Fibroblast of skin of left biceps (primary cell): Measurements from ENCODE around the gene CFAP73.

Experiments used
- DNase-seq, 2 experiments: peaks; one replicate each; pipeline ENCODE4 v3.0.0-alpha.2; 2013; ENCODE audit warnings: low read depth in 2 of 2

CFAP73 gene

GRCh38 chr12:113119980-113120669, 29.4 kb upstream of the CFAP73 start:
- no peak for DNase-seq

- no peak for DNase-seq
Observed at GRCh38 chr12:113120670-113121370, 28.7 kb upstream of the CFAP73 start.

GRCh38 chr12:113127791-113128199, 21.7 kb upstream of the CFAP73 start:
- no peak for DNase-seq

DNA sequence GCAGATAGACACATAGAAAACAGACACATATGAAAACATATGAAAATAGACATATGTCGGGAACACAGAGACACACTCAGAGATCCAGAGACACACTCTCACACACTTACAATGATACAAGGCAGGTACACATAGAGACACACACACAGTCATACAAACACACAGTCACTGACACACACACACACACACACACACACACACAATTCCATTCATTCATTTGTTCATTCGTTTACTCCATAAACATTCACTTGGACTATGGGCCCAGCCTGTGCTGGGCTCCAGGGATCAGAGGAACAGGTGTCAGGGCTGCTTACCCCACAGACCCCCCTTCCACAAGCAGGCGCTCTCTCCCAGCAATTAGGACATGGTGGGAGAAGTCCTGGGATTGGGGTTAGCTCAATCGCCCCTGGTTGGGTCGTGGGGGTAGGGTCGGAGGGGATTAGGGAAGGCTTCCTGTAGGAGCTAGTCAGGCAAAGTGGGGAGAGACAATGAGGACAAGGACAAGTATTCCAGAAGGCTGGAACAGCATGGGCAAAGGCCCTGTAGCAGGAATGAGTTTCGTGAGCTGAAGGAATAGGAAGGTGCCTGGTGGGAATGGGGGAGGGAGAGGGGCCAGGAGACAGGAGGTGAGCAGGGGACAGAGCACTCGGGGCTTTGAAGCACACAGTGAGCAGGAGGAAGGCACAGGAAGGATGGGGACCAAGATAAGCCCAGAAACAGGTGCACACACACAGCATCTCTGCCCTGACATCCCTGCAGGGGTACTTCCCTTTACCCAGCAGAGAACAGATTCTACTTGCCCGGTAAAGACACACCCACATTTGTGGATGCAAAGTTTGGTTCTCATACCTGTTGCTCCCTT, 20.5 kb upstream of the CFAP73 start:
- no peak for DNase-seq

GRCh38 chr12:113129664-113130456, 19.7 kb upstream of the CFAP73 start:
- no peak for DNase-seq

- DNase-seq: no peak
Observed at GRCh38 chr12:113130457-113131135, 18.9 kb upstream of the CFAP73 start.

DNA sequence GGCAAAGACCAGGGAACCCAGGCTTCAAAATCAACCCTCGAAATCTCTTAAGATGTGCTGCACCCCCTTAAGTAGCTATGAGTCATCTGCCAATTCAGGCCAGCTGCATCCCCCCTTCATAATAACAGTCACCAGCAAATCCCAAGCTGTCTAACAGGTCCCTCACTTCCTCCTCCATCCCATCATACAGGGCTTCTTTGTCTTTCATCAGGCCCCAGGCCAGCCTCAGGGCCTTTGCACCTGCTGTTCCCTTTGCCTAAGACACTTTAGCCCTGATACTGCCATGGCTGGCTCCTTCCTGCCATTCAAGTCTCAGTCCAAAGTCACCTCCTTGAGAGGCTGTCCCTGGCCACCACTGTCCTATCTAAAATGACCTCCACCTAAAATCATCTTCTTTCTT, 18.0 kb upstream of the CFAP73 start:
- DNase-seq: no peak

- no peak for DNase-seq
Observed at GRCh38 chr12:113133036-113133435, 16.5 kb upstream of the CFAP73 start.

- DNase-seq: no peak
Observed at GRCh38 chr12:113133666-113134065, 15.9 kb upstream of the CFAP73 start.

GRCh38 chr12:113134071-113134470, 15.5 kb upstream of the CFAP73 start:
- DNase-seq: no peak

- no peak for DNase-seq
Observed at GRCh38 chr12:113134521-113134951, 15.0 kb upstream of the CFAP73 start.

- no peak for DNase-seq
Observed at GRCh38 chr12:113135178-113136127, 14.1 kb upstream of the CFAP73 start, which contains the start of gene RASAL1. TSS of gene RASAL1 (minus strand) at chr12:113135761. CDS start at chr12:113135462, 299 bp downstream.

GRCh38 chr12:113136128-113136989, 13.2 kb upstream of the CFAP73 start:
- DNase-seq: no peak

DNA sequence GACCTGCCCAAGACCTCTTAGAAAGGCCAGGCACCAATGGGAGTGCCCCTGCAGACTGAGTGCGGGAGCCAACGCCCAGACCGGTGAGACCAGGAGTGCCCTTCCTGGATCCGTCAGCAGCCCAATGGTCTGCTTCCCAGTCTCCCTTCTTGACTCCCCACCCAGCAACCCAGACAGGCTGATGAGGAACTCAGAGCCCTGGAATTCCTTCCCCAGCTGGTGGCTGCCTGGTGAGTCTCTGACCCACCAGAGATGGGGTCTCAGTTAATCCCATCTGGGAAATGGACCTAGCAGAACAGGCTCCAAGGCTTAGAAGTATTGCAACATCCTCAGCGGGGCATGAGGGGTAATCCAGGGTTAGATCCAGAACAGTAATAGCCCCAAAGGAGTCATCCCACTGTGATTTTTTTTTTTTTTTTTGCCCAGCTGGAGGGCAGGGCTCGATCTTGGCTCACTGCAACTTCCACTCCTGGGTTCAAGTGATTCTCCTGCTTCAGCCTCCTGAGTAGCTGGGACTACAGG, 12.5 kb upstream of the CFAP73 start:
- no peak for DNase-seq

- DNase-seq: no peak
Observed at GRCh38 chr12:113137861-113138783, 11.4 kb upstream of the CFAP73 start.

- no peak for DNase-seq
Observed at GRCh38 chr12:113138826-113139225, 10.7 kb upstream of the CFAP73 start.

GRCh38 chr12:113140706-113141105, 8.8 kb upstream of the CFAP73 start:
- DNase-seq: no peak
